GM12891 (cell line): Measurements from ENCODE around the gene HIC2.
"Not testable (repeated sequence)": the region's sequence is repeated elsewhere in the genome, so short reads cannot be mapped to it uniquely, and the experiment has no call there.

Experiments
- DNase-seq: peaks from one replicate; pipeline ENCODE4 v3.0.0; 2011; ENCODE audit warnings: low spot score; ENCODE audit not compliant: insufficient read length
- FAIRE-seq: peaks from 2 replicates; lab custom pipeline; 2011; peaks lifted over from hg19 to GRCh38; lab: Jason Lieb, UNC
- PAX5 ChIP-seq: IDR thresholded peaks from 2 replicates; pipeline ENCODE4 v1.6.1; 2011; ENCODE audit warnings: low read length, moderate library complexity, mild to moderate bottlenecking; ENCODE audit not compliant: insufficient read depth, severe bottlenecking
- POLR2A ChIP-seq: IDR thresholded peaks from 2 replicates; pipeline ENCODE4 v1.6.1; 2011; ENCODE audit warnings: low read depth, low read length, control low read depth
- POLR2AphosphoS5 ChIP-seq: IDR thresholded peaks from 2 replicates; pipeline ENCODE4 v1.6.1; 2011; ENCODE audit warnings: low read depth, low read length, control low read depth
- POU2F2 ChIP-seq: IDR thresholded peaks from 2 replicates; pipeline ENCODE4 v1.6.1; 2011; ENCODE audit warnings: low read depth, mild to moderate bottlenecking, control low read depth, low read length, moderate library complexity
- SPI1 ChIP-seq: IDR thresholded peaks from 2 replicates; pipeline ENCODE4 v1.6.1; 2011; ENCODE audit warnings: low read depth, low read length, control low read depth
- TAF1 ChIP-seq: IDR thresholded peaks from 2 replicates; pipeline ENCODE4 v1.6.1; 2011; ENCODE audit warnings: low read depth, low read length, control low read depth

HIC2 gene

DNA sequence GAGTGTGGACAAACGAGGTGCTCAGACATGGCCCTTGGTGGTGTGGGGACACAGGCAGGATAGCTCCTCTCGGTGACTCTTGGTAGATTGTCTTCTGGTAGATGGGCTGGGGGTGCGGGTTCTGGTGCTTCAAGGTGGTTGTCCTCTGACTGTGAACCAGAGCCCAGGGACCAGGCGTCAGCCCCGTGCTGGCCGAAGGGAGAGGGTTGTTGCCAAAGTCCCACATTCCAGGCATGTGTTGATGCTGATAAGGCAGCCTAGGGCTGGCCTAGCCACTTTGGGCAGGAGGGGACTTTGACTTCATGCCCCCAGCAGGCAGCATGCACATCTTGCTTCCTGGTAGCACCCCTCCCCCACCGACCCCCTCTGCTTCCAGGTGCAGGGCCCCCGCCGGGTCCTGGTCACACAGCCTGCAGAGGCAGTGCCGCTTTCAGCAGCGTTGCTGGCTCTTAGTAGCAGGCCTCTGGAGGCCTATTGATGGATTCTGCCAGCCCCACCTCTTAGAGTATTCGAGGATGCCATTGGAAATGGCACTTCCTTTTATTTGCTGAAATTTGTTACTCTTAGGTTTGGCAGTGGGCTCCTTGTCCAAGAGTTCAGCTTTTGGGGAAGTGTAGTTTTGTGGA, 7.0 kb downstream of the HIC2 start:
- DNase-seq, FAIRE-seq: not testable (repeated sequence)

DNA sequence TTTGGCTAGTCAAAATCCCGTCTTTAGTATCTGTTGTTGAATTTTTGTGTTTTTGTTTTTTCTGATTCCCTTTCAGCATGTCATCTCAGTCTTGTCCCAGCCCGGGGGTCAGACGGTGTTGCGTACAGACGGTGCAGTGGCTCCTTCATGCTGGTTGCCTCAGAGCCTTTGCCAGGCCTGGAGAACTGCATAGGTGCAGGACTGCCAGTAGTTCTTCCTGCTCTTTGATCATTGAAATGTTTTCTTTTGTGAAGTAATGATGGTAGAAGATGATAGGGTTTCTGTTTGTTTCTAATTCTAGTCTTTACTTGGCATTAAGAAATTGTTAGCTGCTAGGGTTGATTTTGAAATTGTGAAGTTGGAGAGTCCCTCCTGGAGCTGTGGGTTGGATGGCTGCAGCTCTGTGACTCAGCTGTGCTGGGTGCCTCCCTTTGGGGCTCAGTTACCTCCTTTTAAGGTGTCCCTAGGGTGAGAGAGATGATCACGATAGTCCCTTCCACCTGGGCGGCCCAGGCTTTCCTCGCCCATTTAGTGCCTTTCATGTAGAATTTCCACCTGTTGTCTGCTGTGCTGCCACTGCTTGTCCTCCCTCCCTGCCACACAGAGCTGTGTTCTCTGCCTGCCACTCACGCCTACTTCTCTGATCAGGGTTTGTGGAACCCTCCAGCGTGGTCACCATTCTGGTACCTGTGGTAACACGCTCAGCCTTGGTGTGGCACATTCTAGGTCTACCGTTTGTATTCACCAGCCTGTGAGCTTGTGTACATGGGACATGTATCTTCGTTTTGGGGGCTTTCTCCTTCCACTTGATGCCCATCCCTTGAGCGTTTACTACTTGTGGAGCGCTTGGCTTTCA, 17.4 kb downstream of the HIC2 start:
- FAIRE-seq, DNase-seq: not testable (repeated sequence)

GRCh38 chr22:21435998-21436810, 19.0 kb downstream of the HIC2 start:
- not testable (repeated sequence) for DNase-seq, FAIRE-seq

DNA sequence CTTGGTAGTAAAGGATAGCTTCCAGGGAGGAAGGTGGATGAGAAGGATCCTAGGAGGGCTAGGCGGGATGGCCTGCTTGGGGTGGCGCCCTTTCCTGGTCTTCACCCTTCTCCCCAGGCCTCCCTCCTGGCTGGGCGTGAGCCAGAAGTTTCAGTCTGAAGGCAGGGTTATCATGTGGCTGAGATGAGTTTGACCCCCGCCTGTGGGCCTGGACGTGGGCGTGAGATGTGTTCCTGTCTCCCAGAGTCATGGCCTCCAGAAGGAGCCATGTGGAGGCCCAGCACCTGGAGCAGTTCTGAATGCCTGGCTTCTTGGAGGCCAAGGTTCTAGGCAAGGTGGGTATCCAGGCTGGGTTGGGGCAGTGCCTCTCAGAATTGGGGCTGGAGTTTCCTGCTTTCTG, 20.8 kb downstream of the HIC2 start:
- FAIRE-seq, DNase-seq: not testable (repeated sequence)

GRCh38 chr22:21440018-21440636, 23.0 kb downstream of the HIC2 start:
- not testable (repeated sequence) for FAIRE-seq, DNase-seq

DNA sequence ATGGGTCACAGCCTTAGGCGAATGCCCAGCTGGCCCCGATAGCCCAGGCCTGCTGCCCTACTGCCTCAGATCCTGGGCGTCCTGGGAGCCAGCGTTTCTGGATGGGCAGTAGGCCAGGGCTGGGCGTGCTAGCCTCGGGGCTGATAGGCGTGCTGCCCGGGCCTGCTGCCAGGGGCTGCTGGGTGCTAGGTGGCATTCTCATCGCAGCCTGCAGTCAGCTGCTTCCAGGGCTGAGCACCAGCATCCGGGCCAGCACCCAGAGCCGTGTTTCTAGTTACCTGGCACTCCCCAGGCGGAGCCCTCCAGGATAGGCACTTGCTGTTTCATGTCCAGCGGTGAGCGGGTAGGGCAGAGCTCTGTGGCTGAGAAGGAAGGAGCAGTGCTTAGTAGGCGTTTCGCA, 23.5 kb downstream of the HIC2 start:
- FAIRE-seq, DNase-seq: not testable (repeated sequence)

DNA sequence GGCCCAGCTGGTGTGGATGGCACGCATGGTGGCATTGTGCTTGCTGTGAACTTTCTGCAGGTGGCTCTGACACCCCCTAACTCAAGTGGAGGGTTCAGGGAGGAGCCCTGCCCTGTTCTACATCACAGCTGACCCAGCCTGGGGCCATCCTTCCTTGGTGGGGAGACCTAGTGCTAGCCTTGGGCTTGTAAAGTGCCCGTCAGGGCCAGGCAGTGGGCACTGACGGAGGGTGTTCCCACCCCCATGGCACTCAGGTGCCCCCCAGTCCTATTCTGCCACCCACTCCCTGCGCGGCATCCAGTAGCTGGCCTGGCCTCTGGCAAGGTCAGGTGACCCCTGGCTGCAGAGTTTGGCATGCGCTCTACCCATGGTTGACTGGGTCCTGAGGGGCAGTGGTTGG, 24.0 kb downstream of the HIC2 start:
- DNase-seq, FAIRE-seq: not testable (repeated sequence)

GRCh38 chr22:21442123-21442522, 25.0 kb downstream of the HIC2 start:
- FAIRE-seq, DNase-seq: not testable (repeated sequence)

DNA sequence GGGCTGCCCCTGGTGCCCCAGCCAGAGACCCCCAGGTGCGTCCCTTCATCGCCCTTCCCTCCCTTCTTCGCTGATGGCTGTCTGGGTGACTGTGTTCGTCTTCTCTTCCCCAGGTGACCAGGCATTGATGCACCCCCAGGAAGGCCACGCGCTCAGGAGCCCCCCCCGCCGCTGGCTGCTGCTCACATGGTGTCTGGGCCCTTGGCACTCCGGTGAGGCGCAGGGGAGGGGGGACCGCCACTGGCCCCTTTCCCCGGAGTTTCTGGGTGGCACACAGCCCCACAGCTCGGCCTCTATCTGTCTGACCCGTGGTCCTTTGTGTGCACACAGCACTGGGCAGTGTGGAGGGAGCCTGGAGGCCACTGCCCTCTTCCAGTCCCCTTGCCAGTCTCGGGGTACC, 25.5 kb downstream of the HIC2 start:
- DNase-seq, FAIRE-seq: not testable (repeated sequence)

DNA sequence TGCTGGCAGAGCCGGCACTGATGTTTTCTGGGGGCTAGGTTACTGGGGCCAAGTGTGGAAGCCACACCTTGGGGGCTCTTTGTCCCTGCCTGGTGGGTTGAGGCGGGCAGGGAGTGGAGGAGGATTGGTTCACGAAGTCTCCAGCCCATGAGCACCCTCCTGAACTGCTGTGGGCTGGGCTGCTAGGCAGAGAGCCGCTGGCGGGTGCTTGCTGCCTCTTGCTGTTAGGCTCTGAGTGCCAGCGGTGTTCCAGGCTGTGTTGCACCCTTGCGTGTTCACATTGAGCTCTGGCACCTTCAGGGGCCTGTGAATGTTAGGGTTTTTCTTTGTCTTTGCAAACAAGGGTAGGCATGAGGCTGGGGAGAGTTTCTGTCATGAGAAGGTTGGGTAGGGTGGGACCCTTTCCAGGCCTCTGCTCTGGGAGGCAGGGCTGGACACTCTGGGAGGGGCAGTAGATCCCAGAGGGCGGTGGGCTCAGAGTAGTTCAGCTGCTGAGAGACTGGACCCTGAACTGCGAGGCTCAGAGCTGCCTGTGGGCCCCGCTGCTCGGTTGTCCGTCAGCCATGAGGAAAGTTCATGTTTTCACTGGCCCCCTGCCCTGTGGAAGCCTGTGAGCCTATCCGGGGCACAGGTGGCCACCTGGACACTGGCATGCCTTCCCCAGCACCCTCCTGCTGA, 26.0 kb downstream of the HIC2 start:
- no peak for TF ChIP-seq PAX5
- no peak for TF ChIP-seq POLR2A
- no peak for TF ChIP-seq TAF1
- TF ChIP-seq POU2F2, result no peak
- DNase-seq (no peak), FAIRE-seq (no peak)

GRCh38 chr22:21443735-21444421, 26.7 kb downstream of the HIC2 start:
- TF ChIP-seq POU2F2 (no peak), POLR2A (no peak), SPI1 (no peak), PAX5 (no peak), POLR2AphosphoS5 (no peak), TAF1 (no peak)
- FAIRE-seq, result no peak
- DNase-seq, result no peak
